HEK293 (cell line): ENCODE results near the gene CSF2.
A peak's percentile ranks its signal among the peaks of the same experiment; 100 is the strongest.
"Not testable (repeated sequence)": the region's sequence is repeated elsewhere in the genome, so short reads cannot be mapped to it uniquely, and the experiment has no call there.

Experiments
- CTCF ChIA-PET: fragments of 350-600 bp; formaldehyde crosslinking; extraction: SDS; loops from one replicate; lab custom pipeline; 2021; ENCODE audit warnings: antibody characterized with exemption; lab: Yijun Ruan, JAX
- POLR2A ChIA-PET: fragments of 300-600 bp; formaldehyde crosslinking; extraction: SDS; loops from one replicate; lab custom pipeline; 2020; ENCODE audit warnings: antibody characterized with exemption, inconsistent platforms; lab: Yijun Ruan, JAX
- H3K27ac ChIP-seq: fragments of 200-500 bp; sonication (Bioruptor generic); 2 replicates; pipeline ENCODE4 v1.5.1; 2014; ENCODE audit warnings: low read depth, low read length, control low read depth, inconsistent platforms; ENCODE audit errors: extremely low read depth
- H3K36me3 ChIP-seq, 2 experiments: fragments of 200-500 bp in 1 of 2; sonication (Bioruptor generic) in 1 of 2; 1 replicate in 1 of 2; 2 replicates in 1 of 2; pipeline ENCODE4 v1.5.1; 2014 to 2017; ENCODE audit warnings: inconsistent platforms in 2 of 2, low read length in 2 of 2; ENCODE audit not compliant: control insufficient read depth in 2 of 2, insufficient read depth in 1 of 2
- H3K4me1 ChIP-seq: fragments of 200-500 bp; sonication (Bioruptor generic); 2 replicates; pipeline ENCODE4 v1.5.1; 2014; ENCODE audit warnings: mild to moderate bottlenecking, low read length, inconsistent platforms; ENCODE audit not compliant: control insufficient read depth, insufficient read depth
- H3K4me3 ChIP-seq: 2 replicates; pipeline ENCODE4 v1.5.1; 2011; ENCODE audit warnings: low read depth, mild to moderate bottlenecking, control low read depth, low read length, moderate library complexity
- H3K9me3 ChIP-seq: fragments of 200-500 bp; sonication (Bioruptor generic); 2 replicates; pipeline ENCODE4 v1.5.1; 2014; ENCODE audit warnings: low read depth, low read length, inconsistent platforms; ENCODE audit not compliant: control insufficient read depth, insufficient read depth
- EGR2 ChIP-seq: fragments of 450-650 bp; formaldehyde crosslinking; IDR thresholded peaks from 2 replicates; pipeline ENCODE4 v1.5.1; 2016; ENCODE audit warnings: low read depth, missing biosample characterization, missing genetic modification characterization
- HOXD13 ChIP-seq: sonication (generic); formaldehyde crosslinking; IDR thresholded peaks from 2 replicates; pipeline ENCODE4 v1.8.0; 2022; ENCODE audit warnings: missing genetic modification reagents, borderline replicate concordance
- KLF9 ChIP-seq: fragments of 450-650 bp; formaldehyde crosslinking; IDR thresholded peaks from 2 replicates; pipeline ENCODE4 v1.5.1; 2016; ENCODE audit warnings: missing biosample characterization, missing genetic modification characterization, low read depth
- PRDM10 ChIP-seq: fragments of 450-650 bp; formaldehyde crosslinking; IDR thresholded peaks from 2 replicates; pipeline ENCODE4 v1.5.1; 2016; ENCODE audit warnings: missing biosample characterization, missing genetic modification characterization
- SCRT2 ChIP-seq: fragments of 450-650 bp; formaldehyde crosslinking; IDR thresholded peaks from 2 replicates; pipeline ENCODE4 v1.5.1; 2016; ENCODE audit warnings: missing biosample characterization, missing genetic modification characterization
- ZNF121 ChIP-seq: fragments of 450-650 bp; formaldehyde crosslinking; IDR thresholded peaks from 2 replicates; pipeline ENCODE4 v1.5.1; 2016; ENCODE audit warnings: missing biosample characterization, missing genetic modification characterization
- ZNF146 ChIP-seq: fragments of 450-650 bp; formaldehyde crosslinking; IDR thresholded peaks from 2 replicates; pipeline ENCODE4 v1.5.1; 2016; ENCODE audit warnings: missing biosample characterization, missing genetic modification characterization
- ZNF16 ChIP-seq: fragments of 450-650 bp; formaldehyde crosslinking; IDR thresholded peaks from 2 replicates; pipeline ENCODE4 v1.5.1; 2016; ENCODE audit warnings: low read depth, missing biosample characterization, missing genetic modification characterization
- ZNF23 ChIP-seq: fragments of 450-650 bp; formaldehyde crosslinking; IDR thresholded peaks from 2 replicates; pipeline ENCODE4 v1.5.1; 2016; ENCODE audit warnings: missing biosample characterization, missing genetic modification characterization, borderline replicate concordance
- ZNF26 ChIP-seq: fragments of 450-650 bp; formaldehyde crosslinking; IDR thresholded peaks from 2 replicates; pipeline ENCODE4 v1.5.1; 2016; ENCODE audit warnings: missing biosample characterization, missing genetic modification characterization
- ZNF37A ChIP-seq: fragments of 450-650 bp; IDR thresholded peaks from 2 replicates; pipeline ENCODE4 v1.5.1; 2018; ENCODE audit warnings: missing biosample characterization, missing genetic modification characterization
- ZNF423 ChIP-seq: fragments of 450-650 bp; formaldehyde crosslinking; IDR thresholded peaks from 2 replicates; pipeline ENCODE4 v1.5.1; 2016; ENCODE audit warnings: missing biosample characterization, missing genetic modification characterization
- ZNF473 ChIP-seq: fragments of 450-650 bp; formaldehyde crosslinking; IDR thresholded peaks from 2 replicates; pipeline ENCODE4 v1.5.1; 2017; ENCODE audit warnings: missing biosample characterization, missing genetic modification characterization
- ZNF48 ChIP-seq: fragments of 450-650 bp; formaldehyde crosslinking; IDR thresholded peaks from 2 replicates; pipeline ENCODE4 v1.5.1; 2016; ENCODE audit warnings: missing biosample characterization, missing genetic modification characterization
- ZNF518A ChIP-seq: fragments of 450-650 bp; formaldehyde crosslinking; conservative IDR thresholded peaks from 2 replicates; pipeline ENCODE4 v1.5.1; 2016; ENCODE audit warnings: low read depth, missing biosample characterization, missing genetic modification characterization
- ZNF580 ChIP-seq: fragments of 450-650 bp; formaldehyde crosslinking; IDR thresholded peaks from 2 replicates; pipeline ENCODE4 v1.5.1; 2016; ENCODE audit warnings: missing biosample characterization, missing genetic modification characterization
- ZNF621 ChIP-seq: fragments of 450-650 bp; formaldehyde crosslinking; IDR thresholded peaks from 2 replicates; pipeline ENCODE4 v1.5.1; 2017; ENCODE audit warnings: missing biosample characterization, missing genetic modification characterization
- ZNF677 ChIP-seq: fragments of 450-650 bp; IDR thresholded peaks from 2 replicates; pipeline ENCODE4 v1.5.0; 2018; ENCODE audit warnings: missing biosample characterization, mild to moderate bottlenecking, missing genetic modification characterization, moderate library complexity

The CSF2 gene

GRCh38 chr5:132108495-132108894 lies 34.9 kb downstream of the CSF2 start:
- H3K9me3 ChIP-seq, H3K4me1 ChIP-seq, CTCF ChIA-PET, H3K4me3 ChIP-seq, H3K27ac ChIP-seq, POLR2A ChIA-PET, H3K36me3 ChIP-seq: not testable (repeated sequence)
- 0 out of 2 replicates have a peak, but pooled peaks have one; percentile 31 for TF ChIP-seq SCRT2

- CTCF ChIA-PET: interaction anchor here (0.6 kb wide), 1 partner anchor 138 kb away, joined by 5 read pairs; no protein-coding TSS in a partner anchor
- H3K4me1 ChIP-seq, H3K4me3 ChIP-seq, POLR2A ChIA-PET, H3K27ac ChIP-seq, H3K9me3 ChIP-seq, H3K36me3 ChIP-seq: not testable (repeated sequence)
- TF ChIP-seq ZNF146 (peak; percentile 92), ZNF580 (peak; percentile 53; the same call in 1 of the 2 replicates)
Measured at GRCh38 chr5:132108957-132109356, 35.4 kb downstream of the CSF2 start.

GRCh38 chr5:132109494-132110053 lies 36.0 kb downstream of the CSF2 start:
- TF ChIP-seq EGR2 (tag by site-specific recombination) (no peak), ZNF48 (tag by site-specific recombination) (no peak), KLF9 (tag by site-specific recombination) (no peak), HOXD13 (CRISPR knock-in tag) (no peak)
- ChIA-PET CTCF (interaction anchor here (0.6 kb wide), 1 partner anchor 137 kb away, joined by 5 read pairs; no protein-coding TSS in a partner anchor), POLR2A (no interaction called here)
- no peaks in the 10 kb centered on the region for H3K36me3 ChIP-seq
- no peaks in the 10 kb centered on the region for H3K4me1 ChIP-seq
- no peak overlapping the region for H3K27ac ChIP-seq
- no peak overlapping the region for H3K4me3 ChIP-seq
- H3K9me3 ChIP-seq: no peaks in the 10 kb centered on the region

GRCh38 chr5:132110195-132110594 lies 36.6 kb downstream of the CSF2 start:
- Histone ChIP-seq H3K4me3 (no peak overlapping the region), H3K4me1 (no peaks in the 10 kb centered on the region), H3K27ac (no peak overlapping the region), H3K9me3 (no peaks in the 10 kb centered on the region), H3K36me3 (no peaks in the 10 kb centered on the region)
- POLR2A ChIA-PET: no interaction called here
- CTCF ChIA-PET: no interaction called here
- TF ChIP-seq ZNF518A (tag by site-specific recombination) (no peak), ZNF677 (tag by site-specific recombination) (no peak), ZNF26 (tag by site-specific recombination) (no peak), PRDM10 (no peak), ZNF473 (no peak), ZNF16 (tag by site-specific recombination) (no peak), ZNF37A (no peak), ZNF23 (tag by site-specific recombination) (no peak), ZNF121 (tag by site-specific recombination) (no peak), ZNF423 (no peak), ZNF621 (tag by site-specific recombination) (no peak)
